HG02870 (cell line): ENCODE results near the gene EML4.
"Not testable (repeated sequence)": the region's sequence is repeated elsewhere in the genome, so short reads cannot be mapped to it uniquely, and the experiment has no call there.

Source experiments
- ATAC-seq: cut with Tn5 transposase; IDR thresholded peaks from one replicate; pipeline ENCODE4 v1.9.1; 2021; ENCODE audit warnings: mild to moderate bottlenecking, moderate library complexity; ENCODE audit not compliant: unreplicated experiment

EML4 gene

DNA sequence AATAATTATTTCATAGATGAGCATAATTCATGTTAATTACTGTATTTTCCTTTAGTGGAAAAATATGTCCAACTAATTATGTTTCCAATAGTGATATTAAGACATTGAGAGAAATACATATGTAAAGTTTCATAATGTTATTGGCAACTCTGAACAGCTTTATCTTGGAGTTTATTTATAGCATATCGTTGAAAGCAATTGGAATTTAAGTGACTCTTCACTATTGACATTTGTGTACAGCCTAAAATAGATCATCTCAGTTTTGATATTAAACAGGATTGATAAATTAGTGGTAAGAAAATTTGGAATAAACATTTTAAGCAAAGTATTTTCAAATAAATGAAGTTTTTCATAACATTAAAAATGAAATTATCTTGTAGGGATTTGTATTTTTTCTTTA, 79.7 kb downstream of the EML4 start:
- no peak for ATAC-seq

DNA sequence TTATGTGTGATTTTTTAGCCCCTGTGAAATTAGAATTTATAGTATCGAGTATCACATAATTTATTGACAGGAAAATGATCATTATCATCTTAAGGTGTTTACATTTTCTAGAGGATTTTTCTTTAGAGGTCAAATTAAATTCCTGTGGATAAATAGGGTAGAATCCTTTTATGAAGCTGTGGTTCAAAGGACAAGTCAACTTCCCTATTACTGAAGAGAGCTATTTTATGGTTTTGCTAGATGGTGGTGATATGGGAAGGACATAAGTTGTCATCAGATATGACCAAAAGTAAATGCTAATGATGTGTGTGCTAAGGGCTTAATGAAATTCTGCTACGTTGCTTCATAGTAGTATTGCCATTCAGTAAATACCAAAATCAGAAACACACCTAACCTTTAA, 80.1 kb downstream of the EML4 start:
- no peak for ATAC-seq

GRCh38 chr2:42249887-42250286, 80.7 kb downstream of the EML4 start:
- no peak for ATAC-seq

- no peak for ATAC-seq
Observed at GRCh38 chr2:42250925-42251324, 81.8 kb downstream of the EML4 start.

DNA sequence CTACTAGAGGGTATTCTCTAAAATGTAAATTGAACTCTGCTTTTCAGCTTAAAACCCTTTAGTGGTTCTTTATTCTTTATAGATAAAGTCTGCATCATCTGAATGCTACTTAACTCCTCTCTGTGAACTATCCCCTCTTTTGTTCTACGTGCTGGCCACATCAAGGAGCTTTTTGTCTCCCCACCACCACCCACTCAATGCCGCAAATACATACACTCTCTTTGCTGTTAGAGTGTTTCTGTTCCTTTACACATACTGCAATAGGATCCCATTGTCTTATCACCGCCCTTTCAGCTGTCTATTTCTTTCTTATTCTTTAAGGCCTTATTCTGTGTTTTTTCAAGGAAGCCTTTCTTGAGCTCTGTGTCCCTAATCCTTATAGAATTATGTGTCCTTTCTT, 83.3 kb downstream of the EML4 start:
- ATAC-seq: no peak

DNA sequence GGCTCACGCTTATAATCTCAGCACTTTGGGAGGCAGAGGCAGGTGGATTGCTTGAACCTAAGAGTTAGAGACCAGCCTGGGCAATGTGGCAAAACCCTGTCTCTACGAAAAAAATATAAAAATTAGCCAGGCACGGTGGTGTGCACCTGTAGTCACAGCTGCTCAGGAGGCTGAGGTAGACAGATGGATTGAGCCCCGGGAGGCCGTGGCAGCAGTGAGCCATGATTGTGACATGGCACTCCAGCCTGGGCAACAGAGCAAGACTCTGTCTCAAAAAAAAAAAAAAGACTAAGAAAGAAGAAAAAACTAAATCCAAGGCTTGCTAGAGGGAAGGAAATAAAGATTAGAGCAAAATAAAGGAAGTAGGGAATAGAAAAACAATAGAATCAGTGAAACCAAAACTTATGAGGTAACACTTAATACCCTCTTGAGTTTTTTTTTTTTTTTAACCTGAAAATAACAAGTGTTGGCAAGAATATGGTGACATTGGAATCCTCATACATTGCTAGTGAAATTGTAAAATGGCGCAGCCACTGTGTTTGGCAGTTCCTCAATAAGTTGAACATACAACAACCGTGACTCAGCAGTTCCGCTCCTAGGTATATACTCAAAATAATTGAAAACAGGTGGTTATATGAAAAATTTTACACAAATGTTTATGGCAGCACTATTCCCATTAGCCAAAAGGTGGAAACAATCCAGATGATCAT, 85.2 kb downstream of the EML4 start:
- no peak for ATAC-seq

DNA sequence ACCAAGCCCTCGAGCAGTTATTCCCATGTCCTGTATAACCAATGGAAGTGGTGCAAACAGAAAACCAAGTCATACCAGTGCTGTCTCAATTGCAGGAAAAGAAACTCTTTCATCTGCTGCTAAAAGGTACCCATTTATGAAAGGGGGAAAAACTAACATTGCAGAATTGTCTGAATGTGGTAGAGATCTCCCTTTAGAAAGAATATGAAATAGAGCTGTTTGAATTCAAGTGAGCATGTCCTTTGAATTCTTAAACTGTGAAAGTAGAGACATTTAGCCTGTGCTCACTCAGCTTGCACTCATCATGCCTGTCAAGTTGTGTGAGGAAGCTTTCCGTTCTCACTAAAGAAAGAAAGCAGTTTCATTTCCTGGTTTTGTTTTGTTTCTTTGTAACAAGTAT, 87.4 kb downstream of the EML4 start:
- peak; percentile 84 for ATAC-seq

GRCh38 chr2:42261518-42262195, 92.5 kb downstream of the EML4 start:
- ATAC-seq: no peak

DNA sequence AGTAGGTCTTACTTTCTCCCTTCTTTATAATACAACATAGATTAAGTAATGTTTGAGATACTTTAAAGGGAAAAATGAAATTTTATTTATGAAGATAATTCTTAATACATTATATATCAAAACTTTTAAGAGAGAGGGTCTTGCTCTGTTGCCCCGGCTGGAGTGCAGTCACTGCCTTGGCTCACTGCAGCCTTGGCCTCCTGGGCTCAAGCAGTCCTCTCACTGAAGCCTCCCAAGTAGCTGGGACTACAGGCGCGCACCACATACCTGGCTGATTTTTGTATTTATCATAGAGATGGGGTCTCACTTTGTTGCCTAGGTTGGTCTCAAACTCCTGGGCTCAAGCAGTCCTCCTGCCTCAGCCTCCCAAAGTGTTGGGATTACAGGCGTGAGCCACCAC, 97.1 kb downstream of the EML4 start:
- ATAC-seq: no peak

GRCh38 chr2:42267530-42267929, 98.4 kb downstream of the EML4 start:
- no peak for ATAC-seq

GRCh38 chr2:42268528-42269151, 99.5 kb downstream of the EML4 start:
- no peak for ATAC-seq

- no peak for ATAC-seq
Observed at GRCh38 chr2:42270757-42271156, 101.6 kb downstream of the EML4 start.

DNA sequence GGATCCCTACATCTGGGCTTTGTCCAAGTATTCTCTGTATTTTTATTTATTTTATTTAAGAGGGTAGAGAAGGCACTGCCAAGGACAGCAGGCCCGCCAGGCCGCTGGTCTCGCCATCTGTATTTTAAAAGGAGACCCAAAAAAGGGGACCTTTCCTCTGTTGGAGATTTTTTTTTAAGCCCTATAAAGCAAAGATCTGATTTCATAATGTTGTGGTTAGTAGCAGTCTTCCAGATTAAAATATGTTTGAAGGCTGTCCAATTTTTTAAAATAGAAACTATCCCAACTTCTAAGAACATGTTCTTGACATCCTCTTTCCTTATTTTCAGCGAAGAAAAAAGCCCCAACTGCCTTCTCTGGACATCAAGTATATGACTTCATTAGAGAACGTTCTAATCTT, 102.1 kb downstream of the EML4 start:
- not testable (repeated sequence) for ATAC-seq

- no peak for ATAC-seq
Observed at GRCh38 chr2:42274863-42275262, 105.7 kb downstream of the EML4 start.

DNA sequence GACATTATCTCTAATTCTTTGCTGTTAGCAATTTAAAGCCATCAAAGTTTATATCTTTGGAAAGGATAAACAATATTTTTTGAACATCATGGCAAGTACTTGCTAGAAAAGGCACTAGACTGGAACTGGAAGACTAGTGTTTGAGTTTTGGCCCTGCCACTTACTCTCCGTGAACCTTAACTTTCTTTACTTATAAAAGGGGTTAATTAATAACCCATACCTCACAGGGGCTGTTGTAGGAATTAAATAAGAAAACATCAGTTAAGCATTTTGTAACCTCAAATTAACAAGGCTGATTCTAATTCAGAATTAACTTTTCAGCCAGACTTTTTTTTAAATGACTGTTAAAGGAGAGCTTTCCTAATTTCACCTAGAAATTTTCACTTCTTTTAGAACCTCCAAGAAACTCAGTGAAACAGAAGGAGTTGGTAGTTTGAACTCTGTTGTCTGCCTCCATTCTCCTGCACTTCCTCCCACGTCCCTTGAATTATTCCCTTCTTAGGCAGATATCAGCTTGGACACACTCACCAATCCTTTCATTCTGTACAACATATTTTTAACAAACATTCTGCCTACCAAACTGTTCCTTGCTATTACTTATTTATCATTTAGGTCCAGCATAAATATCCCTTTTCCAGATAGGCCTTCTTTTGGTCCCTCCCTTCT, 112.4 kb downstream of the EML4 start:
- no peak for ATAC-seq

DNA sequence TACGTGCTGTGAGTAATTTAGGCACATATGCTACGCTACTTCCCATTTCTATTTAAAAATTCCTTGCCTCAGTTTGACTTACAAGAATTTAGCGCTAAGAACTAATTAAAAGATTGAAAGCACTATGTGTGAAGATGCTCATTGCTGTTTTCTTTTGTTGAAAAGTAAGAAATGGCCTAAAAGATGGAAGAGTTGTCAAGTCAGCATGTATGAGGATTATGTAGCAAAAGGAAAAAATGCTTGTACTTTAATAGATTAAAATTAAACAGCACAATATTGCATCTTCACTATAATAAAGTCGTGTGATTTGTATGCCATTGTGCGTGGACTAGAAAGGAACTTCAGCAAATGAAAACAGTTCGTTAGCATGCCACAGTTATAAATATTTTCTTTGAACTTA, 114.9 kb downstream of the EML4 start:
- no peak for ATAC-seq

DNA sequence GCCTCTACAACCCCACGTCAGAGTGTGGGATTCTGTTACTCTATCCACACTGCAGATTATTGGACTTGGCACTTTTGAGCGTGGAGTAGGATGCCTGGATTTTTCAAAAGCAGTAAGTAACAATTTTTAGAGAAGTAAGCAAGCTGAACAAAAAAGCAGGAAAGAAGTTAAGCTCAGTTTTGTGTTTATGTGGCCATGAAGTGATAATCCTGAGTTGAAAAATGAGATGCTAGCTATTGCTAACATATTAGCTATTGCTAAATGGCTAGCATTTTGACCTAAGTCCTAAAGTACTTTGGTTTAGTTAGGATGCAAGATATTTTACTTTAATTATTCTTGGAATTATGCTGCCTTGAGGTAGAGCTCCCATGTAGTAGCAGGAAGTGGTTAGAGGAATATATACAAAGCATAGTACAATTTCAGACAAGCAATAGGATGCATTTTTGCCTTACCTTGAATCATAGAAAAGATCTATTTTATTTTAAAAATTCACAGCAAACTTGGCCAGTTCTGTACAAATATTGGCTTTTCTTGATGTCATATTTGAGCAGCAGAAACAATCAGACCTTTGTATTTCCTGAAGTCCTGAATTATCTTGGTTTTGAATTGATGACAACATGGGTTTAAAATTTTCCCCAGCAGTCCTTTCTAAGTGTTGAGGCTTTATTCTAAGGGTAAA, 117.3 kb downstream of the EML4 start:
- no peak for ATAC-seq

GRCh38 chr2:42288811-42289210, 119.7 kb downstream of the EML4 start:
- no peak for ATAC-seq

- ATAC-seq: no peak
Observed at GRCh38 chr2:42289222-42289621, 120.1 kb downstream of the EML4 start.

DNA sequence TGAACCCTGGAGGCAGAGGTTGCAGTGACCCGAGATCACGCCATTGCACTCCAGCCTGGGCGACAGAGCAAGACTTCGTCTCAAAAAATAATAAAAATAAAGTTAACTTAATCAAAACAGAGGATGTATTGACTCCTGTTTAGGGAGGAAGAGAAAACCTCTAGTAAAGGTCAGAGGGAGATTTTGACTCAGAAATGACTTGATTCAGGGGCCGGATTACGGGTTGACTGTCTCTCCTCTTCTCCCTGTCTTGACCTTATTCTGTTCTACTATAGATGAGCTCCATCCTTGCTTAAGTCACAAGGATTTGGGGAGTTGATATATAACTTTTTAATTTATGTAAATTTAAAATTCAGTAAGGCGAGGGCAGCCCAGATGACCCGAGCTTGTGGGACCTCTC, 120.9 kb downstream of the EML4 start:
- no peak for ATAC-seq

DNA sequence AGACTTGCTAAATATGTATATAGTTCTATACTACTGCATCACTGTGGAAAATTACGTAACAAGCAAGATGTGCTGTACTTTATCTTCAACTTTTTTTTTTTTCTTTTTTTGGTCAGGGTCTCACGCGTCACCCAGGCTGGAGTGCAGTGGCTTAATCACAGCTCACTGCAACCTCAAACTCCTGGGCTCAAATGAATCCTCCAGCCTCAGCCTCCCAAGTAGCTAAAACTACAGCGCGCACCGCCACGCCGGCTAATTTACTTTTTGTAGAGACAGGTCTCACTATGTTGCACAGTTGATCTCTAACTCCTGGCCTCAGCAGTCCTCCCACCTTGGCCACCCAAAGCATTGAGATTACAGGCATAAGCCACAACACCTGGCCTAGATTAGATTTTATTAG, 123.9 kb downstream of the EML4 start:
- no peak for ATAC-seq
